Left lobe of liver (tissue), 2 donors: ENCODE results near the gene MYO9B. TPM values are rescaled to one million over a fixed set of nuclear protein-coding genes. Genes with fewer than 3 reads are reported as not detected.
"Not testable (repeated sequence)": the region's sequence is repeated elsewhere in the genome, so short reads cannot be mapped to it uniquely, and the experiment has no call there.

Experiments
- ATAC-seq: fragments of 200-7000 bp; cut with Tn5 transposase; one replicate; pipeline ENCODE4 v1.9.1; 2020; ENCODE audit warnings: mild to moderate bottlenecking, moderate library complexity
- DNase-seq: peaks from one replicate; pipeline ENCODE4 v3.0.0-alpha.2; 2020; ENCODE audit warnings: low spot score
- total RNA-seq: library from RNA; stranded (reverse); gene quantifications from one replicate; pipeline ENCODE4 v1.2.1, GENCODE V29; 2021
- donor health status: DM: no; HTN: no; CAD: no; lungs with moderate emphysema.
- donor health status: DM: no; HTN: yes; CAD: no.

MYO9B gene
- total RNA-seq, 1 donor from 2014 or later = 28.9 TPM

GRCh38 chr19:17172624-17173345 is 97.2 kb downstream of the MYO9B start:
- ATAC-seq = no peak
- no peak for DNase-seq

- ATAC-seq = no peak
These were observed 102.7 kb downstream of the MYO9B start for GRCh38 chr19:17178291-17178690.

GRCh38 chr19:17180997-17181702 is 105.6 kb downstream of the MYO9B start:
- no peak for DNase-seq
- ATAC-seq = no peak

More at GRCh38 chr19:17178291-17178690, 102.7 kb downstream of the MYO9B start:
- DNase-seq = no peak

- DNase-seq (no peak), ATAC-seq (no peak)
These were observed 107.7 kb downstream of the MYO9B start for GRCh38 chr19:17183271-17183761.

GRCh38 chr19:17183858-17184321 is 108.3 kb downstream of the MYO9B start:
- ATAC-seq = no peak
- no peak for DNase-seq

- no peak for DNase-seq
These were observed 108.8 kb downstream of the MYO9B start for GRCh38 chr19:17184371-17184841.

GRCh38 chr19:17185590-17185989 is 110.0 kb downstream of the MYO9B start:
- DNase-seq (no peak), ATAC-seq (no peak)

More at GRCh38 chr19:17184371-17184841, 108.8 kb downstream of the MYO9B start:
- ATAC-seq = peak; percentile 30

- DNase-seq, ATAC-seq: not testable (repeated sequence)
These were observed 116.2 kb downstream of the MYO9B start for GRCh38 chr19:17191736-17192135.

GRCh38 chr19:17192751-17193150 is 117.2 kb downstream of the MYO9B start:
- DNase-seq = no peak
- no peak for ATAC-seq

GRCh38 chr19:17194608-17195007 is 119.0 kb downstream of the MYO9B start:
- ATAC-seq (no peak), DNase-seq (no peak)

- ATAC-seq = no peak
- DNase-seq = no peak
These were observed 119.5 kb downstream of the MYO9B start for GRCh38 chr19:17195106-17195505.

- ATAC-seq = no peak
- DNase-seq = no peak
These were observed 121.0 kb downstream of the MYO9B start for GRCh38 chr19:17196610-17197009.

GRCh38 chr19:17197666-17198065 is 122.1 kb downstream of the MYO9B start:
- no peak for DNase-seq
- no peak for ATAC-seq

- DNase-seq (no peak), ATAC-seq (peak; percentile 76)
These were observed 125.0 kb downstream of the MYO9B start for GRCh38 chr19:17200408-17201079.

GRCh38 chr19:17202249-17202648 is 126.7 kb downstream of the MYO9B start:
- ATAC-seq (no peak), DNase-seq (no peak)

- DNase-seq = no peak
These were observed 127.1 kb downstream of the MYO9B start for GRCh38 chr19:17202713-17203112.

GRCh38 chr19:17205237-17206140 is 129.9 kb downstream of the MYO9B start:
- ATAC-seq (peak; percentile 88), DNase-seq (peak; percentile 69)

More at GRCh38 chr19:17202713-17203112, 127.1 kb downstream of the MYO9B start:
- ATAC-seq = no peak

- DNase-seq (no peak), ATAC-seq (no peak)
These were observed 131.4 kb downstream of the MYO9B start for GRCh38 chr19:17206736-17207581.
